Stimulated activated CD4-positive, alpha-beta T cell treated with anti-CD3 and anti-CD28 coated beads, Interleukin-12 subunit alpha, Interleukin-12 subunit beta, amount 100 ng/mL, for 24 hours (primary cell): ENCODE results near the gene AIG1.
A peak's percentile ranks its signal among the peaks of the same experiment; 100 is the strongest.
"Not testable (repeated sequence)": the region's sequence is repeated elsewhere in the genome, so short reads cannot be mapped to it uniquely, and the experiment has no call there.

Experiments
- DNase-seq, 2 experiments: peaks; one replicate each; pipeline ENCODE4 v3.0.0-alpha.2; 2020; ENCODE audit warnings: low read depth in 2 of 2

AIG1 gene

GRCh38 chr6:143055891-143056290 is 4.8 kb upstream of the AIG1 start:
- DNase-seq: no peak

DNA sequence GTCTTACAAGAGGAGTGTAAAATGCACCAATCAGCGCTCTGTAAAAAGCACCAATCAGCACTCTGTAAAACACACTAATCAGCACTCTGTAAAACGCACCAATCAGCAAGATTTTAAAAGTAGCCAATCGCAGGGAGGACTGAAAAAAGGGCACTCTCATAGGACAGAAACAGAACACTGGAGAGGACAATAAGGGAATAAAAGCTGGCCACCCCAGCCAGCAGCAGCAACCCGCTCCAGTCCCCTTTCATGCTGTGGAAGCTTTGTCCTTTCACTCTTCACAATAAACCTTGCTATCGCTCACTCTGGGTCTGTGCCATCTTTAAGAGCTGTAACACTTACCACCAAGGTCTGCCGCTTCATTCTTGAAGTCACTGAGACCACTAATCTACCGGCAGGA is 1.7 kb upstream of the AIG1 start:
- no peak for DNase-seq

DNA sequence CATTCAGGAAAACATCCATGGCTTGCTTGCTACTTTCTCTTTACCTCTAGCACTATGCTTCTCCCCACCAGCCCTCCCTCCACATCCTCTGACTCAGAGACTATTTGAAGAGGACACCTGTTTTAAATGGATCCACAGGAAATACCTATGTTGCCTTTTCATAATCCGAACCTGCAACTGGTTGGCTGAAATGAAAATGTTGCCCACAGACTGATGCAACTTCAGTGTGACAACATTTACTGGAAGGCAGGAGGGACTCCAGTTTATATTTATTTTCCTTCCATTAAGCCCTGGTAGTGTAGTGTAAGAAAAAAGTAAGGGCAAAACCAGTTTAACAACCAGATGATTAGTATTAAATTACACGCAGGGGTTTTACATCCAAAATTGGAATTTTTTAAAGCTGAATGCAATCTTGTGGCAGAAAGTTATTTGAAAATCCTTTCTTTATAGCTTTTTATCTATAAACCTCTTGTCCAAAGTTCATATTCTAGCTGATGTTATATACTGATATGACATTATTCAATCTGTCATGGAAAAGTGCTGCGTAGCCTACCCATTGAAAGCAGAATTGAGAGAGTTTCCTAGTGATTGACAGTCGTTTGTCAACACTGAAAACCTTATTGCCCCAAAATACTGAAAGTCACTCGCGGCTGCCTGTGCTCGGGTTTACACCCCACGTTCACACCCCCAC is 881 bp upstream of the AIG1 start:
- no peak for DNase-seq

GRCh38 chr6:143060354-143060805 is 309 bp upstream of the AIG1 start:
- DNase-seq: peak; percentile 33 to 58

DNA sequence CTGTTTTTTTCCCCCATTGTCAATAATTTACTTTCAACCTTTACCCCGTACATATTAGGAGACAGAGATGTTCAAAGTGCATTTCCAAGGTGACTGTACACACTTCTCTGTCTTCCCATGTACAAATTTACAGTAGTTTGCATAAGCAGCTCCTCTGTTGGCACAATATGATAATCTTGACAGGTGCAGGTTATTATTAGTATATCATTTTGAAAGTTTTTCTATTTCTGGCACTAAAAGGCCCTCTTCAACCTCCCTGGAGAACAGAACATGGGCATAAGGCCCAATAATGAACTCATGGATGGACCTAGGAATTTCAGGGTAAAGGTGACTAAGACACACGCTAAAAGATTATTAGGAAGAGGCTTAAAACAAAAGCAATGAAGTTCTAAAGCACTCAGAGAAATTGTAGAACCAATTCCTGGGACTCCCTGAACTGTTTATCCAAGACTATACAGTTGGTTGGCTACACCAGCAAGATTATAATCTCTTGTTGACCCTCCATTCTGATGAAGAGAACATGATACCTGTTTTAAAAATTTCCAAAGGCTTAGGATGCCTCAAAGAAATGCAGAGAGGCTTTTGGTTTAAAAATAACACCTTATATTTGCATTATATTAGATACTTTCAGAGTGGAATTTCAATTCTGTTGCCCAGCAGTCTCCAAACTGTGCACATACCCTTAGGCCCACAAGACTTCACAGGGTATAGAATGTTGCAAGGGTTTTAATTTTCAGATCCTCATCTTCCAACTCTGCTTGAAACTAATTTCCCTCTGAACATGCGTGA is 1.1 kb downstream of the AIG1 start:
- no peak for DNase-seq

DNA sequence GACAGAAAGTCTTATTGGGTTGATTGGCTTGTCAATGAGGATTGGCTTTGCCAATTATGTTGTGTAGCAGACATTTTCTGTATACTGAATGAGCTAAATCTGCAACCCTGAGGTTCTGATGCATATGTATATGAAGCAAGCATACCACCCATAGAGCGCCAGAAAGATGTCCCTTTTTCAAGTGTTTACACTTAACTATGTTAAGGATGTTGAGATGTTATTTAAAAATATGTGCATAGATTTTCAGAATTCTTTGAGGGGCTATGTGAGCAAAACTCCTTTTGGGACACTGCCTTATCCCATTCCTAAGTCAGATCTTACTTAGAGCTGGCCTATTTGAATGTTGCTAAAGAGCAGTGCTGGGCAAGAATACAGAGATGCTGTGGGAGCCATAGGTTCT is 1.9 kb downstream of the AIG1 start:
- no peak for DNase-seq

- DNase-seq: no peak
Observed at GRCh38 chr6:143063631-143064030, 2.9 kb downstream of the AIG1 start.

GRCh38 chr6:143064271-143064670 is 3.6 kb downstream of the AIG1 start:
- DNase-seq: no peak

GRCh38 chr6:143064951-143065683 is 4.4 kb downstream of the AIG1 start:
- DNase-seq: no peak

DNA sequence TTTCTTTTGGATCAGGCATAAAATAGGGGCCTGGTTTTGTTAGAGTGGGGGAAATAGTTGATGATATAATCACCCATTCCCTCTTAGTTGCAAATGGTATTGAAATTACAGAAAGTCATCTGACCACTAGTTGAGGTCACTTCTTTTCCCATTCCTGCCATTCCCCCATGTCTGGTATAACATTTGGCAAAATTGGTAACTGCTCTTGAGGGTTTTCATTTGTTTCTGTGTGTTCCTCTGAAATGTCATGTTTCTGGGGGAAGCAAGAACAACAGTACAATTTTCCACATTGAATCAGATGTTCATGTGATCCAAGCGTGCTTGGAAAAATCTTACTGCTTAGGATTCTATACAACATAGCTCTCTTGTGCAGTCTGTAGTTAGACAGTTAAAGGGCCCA is 7.3 kb downstream of the AIG1 start:
- DNase-seq: no peak

- DNase-seq: no peak
Observed at GRCh38 chr6:143074101-143074500, 13.4 kb downstream of the AIG1 start.

DNA sequence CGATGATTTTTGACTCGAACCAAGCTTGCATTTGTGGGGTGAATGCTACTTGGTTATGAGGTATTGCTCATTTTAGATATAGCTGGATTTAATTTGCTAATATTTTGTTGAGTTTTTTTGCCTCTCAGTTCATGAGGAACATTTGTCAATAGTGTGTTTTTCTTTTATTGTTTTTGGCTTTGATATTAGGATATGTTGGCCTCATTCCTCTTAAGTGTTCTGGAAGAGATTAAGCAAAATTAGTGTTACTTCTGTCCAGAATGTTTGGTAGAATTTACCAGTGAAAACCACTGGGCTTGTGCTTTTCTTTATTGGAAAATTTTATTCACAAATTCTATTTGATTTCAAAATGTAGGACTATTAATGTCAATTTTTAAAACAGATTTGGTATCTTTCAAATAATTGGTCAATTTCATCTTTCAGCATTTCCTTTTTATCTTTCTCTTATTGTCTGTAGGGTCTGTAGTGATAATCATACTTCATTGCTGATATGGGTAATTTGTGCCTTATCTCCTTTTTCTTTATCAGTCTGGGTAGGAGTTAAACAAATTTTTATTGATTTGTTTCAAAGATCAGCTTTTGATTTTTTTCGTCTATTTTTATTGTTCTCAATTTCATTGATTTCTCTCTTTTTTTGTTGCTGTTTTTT is 14.1 kb downstream of the AIG1 start:
- DNase-seq: no peak

DNA sequence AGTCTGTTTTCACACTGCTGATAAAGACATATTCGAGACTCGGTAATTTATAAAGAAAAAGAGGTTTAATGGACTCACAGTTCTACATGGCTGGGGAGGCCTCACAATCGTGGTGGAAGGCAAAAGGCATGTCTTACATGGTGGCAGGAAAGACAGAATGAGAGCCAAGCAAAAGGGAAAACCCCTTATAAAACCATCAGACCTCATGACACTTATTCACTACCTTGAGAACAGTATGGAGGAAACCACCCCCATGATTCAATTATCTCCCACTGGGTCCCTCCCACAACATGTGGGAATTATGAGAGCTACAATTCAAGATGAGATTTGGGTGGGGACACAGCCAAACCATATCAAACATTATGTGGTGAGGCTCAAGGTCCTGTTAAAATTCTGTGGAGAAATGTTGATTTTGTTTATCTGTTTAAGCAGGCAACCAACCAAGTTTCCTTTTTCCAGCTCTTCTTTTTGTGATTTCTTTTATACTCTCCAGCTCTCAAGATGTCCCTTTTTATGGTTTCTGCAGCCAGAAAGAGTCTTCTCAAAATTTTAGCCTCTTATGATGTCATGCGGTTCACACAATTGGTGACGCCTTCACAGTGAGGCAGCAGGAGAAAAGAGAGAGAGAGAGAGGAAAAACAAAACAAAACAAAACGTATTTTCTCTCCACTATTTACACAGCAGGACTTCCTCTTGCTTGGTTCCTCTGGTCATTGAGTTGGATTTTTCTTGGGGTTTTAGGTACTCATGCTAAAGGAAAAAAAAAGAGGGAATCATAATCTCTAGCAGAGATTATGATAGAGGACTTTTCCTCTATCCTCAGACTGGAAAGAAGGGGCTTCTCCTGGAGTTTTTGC is 18.0 kb downstream of the AIG1 start:
- no peak for DNase-seq

DNA sequence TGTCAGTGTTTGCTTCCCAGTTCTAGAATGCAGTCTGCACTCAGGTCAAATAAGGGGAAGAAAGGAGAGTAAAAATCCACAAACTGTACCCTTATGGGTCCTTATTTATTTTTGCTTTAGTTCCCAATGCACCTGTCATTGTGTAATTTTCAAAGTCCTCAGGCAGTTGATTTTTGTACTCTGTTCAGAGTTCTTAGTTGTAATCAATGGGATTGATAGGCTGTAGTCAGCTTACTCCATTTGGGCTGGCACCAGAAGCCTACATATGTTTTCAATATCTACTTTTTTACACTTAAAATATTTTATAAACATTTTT is 18.6 kb downstream of the AIG1 start:
- DNase-seq: no peak

DNA sequence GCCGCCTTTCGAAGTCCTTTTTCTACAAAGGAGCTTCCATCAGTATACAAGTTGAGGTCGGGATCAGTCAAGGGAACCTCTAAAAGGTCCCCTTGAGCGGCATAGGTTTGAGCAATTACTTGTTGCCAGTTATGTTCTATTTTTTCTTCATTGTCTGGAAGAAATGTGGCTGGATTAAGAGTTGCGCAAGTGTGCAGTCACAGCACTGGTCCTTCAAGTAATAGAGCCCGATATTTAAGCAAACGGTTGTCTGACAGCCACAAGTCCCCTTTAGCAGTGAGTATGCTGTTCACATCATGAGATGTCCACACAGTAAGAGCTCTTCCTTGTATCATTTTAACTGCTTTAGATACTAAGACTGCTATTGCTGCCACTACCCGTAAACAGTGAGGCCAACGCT is 21.6 kb downstream of the AIG1 start:
- not testable (repeated sequence) for DNase-seq

DNA sequence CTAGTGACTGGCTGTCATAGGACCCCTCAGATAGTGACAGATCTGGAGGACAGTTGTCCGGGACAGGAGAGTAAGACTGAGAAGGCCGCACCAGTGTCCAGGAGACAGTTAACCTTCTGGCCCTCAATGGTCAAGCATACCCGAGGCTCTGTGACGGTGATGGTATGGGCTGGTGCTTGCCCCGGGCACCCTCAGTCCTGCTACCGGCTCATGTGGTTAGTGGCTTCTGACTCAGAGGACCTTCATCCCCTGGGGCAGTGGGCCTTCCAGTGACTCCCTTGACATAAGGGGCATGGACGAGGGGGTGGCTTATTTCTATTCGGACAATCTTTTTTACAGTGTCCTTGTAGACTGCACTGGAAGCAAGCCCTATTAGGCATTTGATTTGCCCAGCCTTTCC is 23.3 kb downstream of the AIG1 start:
- DNase-seq: not testable (repeated sequence)

GRCh38 chr6:143087335-143087734 is 26.6 kb downstream of the AIG1 start:
- DNase-seq: not testable (repeated sequence)

- DNase-seq: no peak
Observed at GRCh38 chr6:143087856-143088255, 27.2 kb downstream of the AIG1 start.

- DNase-seq: no peak
Observed at GRCh38 chr6:143090314-143091044, 29.8 kb downstream of the AIG1 start.

DNA sequence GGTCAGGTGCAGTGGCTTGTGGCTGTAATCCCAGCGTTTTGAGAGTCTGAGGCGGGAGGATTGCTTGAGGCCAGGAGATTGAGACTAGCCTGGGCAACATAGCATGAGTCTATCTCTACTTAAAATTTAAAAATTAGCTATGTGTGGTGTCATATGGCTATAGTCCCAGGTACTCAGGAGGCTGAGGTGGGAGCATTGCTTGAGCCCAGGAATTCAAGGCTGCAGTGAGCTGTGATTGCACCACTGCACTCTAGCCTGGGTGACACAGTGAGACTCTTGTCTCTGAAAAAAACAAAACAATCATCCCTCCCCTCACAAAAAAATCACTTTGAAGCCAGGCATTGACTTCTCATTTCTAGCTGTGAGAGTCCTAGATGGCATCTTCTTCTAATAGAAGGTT is 32.1 kb downstream of the AIG1 start:
- DNase-seq: no peak

GRCh38 chr6:143093290-143093689 is 32.6 kb downstream of the AIG1 start:
- no peak for DNase-seq
